ENCODE measurements around the gene SLC25A5. TPM values are rescaled to one million over a fixed set of nuclear protein-coding genes. Genes with fewer than 3 reads are reported as not detected.
"Not testable (repeated sequence)": the region's sequence is repeated elsewhere in the genome, so short reads cannot be mapped to it uniquely, and the experiment has no call there.

Gene SLC25A5
- total and polyA plus RNA-seq, 4 donors, result 116 to 275 (median 200) TPM

DNA sequence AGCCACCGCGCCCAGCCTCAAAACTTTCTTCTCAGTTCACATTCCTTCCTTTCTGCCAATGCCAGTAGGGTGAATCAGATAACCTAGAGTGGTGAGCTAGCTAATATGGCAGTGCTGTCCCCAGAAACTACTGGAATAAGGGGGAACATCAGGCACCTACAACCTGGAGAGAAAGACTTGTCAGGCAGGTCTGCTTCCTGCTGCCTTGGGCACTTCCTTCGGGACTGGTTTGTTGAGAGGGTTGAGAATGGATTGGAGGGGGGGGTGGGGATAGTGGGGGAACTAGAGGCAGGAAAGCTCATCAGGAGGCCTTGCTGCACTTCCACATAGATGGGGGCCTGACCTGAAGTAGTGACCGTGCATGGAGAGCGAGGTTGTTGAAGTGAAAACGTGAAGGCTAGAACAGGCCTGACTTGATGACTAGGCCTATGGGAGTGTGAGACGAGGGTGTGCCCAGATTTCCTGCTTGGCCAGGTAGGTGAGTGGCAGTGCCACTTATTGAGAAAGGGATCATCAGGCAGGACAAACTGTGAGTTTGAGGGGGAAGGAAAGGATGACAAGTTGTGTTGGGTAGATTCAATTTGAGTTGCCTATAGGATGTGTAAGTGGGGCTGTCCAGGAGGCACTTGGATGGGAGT, 33.4 kb downstream of the SLC25A5 start:
- no peaks in the 10 kb centered on the region for H3K27me3 ChIP-seq (ENCODE audit: control insufficient read depth, insufficient read depth, low read length)
- H3K27ac ChIP-seq (ENCODE audit: low read depth, low read length), result no peak overlapping the region
- H3K4me1 ChIP-seq (ENCODE audit: control insufficient read depth, insufficient read depth, low read length), result peaks cover 9% of the 10 kb centered on the region
- WGBS (ENCODE audit: insufficient coverage), result 78% methylated on average over 5 of the region's 7 CpGs
- no peaks in the 10 kb centered on the region for H3K36me3 ChIP-seq (ENCODE audit: control insufficient read depth, insufficient read depth, low read length)
- no peaks in the 10 kb centered on the region for H3K9me3 ChIP-seq (ENCODE audit: control insufficient read depth, insufficient read depth, low read length)
- DNase-seq (ENCODE audit: low read depth in 4 of 6, low spot score in 6 of 6), result no peak
- H3K4me3 ChIP-seq (ENCODE audit: low read depth, low read length), result no peak overlapping the region

DNA sequence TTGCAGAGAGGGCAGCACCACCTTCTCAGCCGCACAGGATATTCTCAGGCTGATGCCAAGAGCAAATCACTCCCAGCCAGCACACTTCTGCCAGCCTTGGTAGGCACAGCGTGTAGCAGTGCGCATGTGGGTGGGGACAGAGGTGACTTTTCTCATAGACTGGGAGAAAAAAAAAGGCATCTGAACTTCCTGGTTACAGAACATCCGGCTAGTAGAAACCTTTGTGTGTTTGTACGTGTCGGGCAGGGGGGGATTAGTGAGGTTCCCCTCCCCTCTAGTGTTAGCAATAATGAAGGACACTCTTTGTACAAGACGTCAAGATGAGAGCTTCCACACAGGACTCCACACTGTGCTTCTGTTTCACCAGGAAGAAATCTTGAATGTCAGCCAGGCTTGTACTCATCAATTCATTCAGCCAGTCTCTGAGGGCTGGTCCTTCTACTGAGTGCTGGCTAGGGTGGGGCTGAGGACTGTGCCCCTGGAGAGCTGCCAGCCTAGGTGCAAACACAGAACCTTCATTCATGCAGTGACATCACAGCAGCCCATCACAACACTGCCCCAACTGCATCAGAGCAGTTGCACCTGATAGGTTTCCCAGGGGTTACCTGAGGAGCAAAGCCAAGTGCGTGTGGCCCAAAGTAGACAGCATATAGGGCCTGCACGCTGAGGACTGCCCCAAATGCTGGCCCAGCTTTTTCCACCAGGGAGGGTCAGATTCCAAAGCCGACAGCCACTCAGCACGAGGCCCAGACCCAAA, 34.7 kb downstream of the SLC25A5 start:
- no peaks in the 10 kb centered on the region for H3K36me3 ChIP-seq (ENCODE audit: control insufficient read depth, insufficient read depth, low read length)
- H3K4me3 ChIP-seq (ENCODE audit: low read depth, low read length), result no peak overlapping the region
- H3K9me3 ChIP-seq (ENCODE audit: control insufficient read depth, insufficient read depth, low read length), result no peaks in the 10 kb centered on the region
- H3K27me3 ChIP-seq (ENCODE audit: control insufficient read depth, insufficient read depth, low read length), result no peaks in the 10 kb centered on the region
- peak in 3 of 6 donors; percentile 9 to 56 (median 41) for DNase-seq (ENCODE audit: low read depth in 4 of 6, low spot score in 6 of 6)
- WGBS (ENCODE audit: insufficient coverage), result 61% methylated on average over 5 of the region's 11 CpGs
- H3K27ac ChIP-seq (ENCODE audit: low read depth, low read length), result no peak overlapping the region
- H3K4me1 ChIP-seq (ENCODE audit: control insufficient read depth, insufficient read depth, low read length), result peaks cover 9% of the 10 kb centered on the region

DNA sequence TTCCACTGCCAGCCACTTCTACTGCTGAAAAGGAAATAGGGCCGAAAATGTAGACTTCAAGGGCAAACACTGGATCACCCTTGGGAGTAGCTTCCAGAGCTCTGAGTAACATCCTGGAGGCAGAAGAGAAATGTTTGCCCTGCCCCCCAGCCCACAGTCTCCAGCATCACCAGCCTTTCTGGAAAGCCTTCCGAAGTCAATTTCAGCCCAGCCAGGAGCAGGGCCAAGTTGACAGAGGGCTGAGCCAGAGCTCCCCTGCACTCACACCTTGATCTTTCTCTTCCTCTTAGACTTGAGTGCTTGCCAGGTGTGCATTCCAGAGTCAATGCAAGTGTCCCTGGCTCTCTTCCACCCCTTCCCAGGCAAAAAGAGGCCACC, 35.2 kb downstream of the SLC25A5 start:
- Histone ChIP-seq H3K36me3 (ENCODE audit: control insufficient read depth, insufficient read depth, low read length) (no peaks in the 10 kb centered on the region), H3K4me1 (ENCODE audit: control insufficient read depth, insufficient read depth, low read length) (peaks cover 9% of the 10 kb centered on the region), H3K4me3 (ENCODE audit: low read depth, low read length) (no peak overlapping the region), H3K9me3 (ENCODE audit: control insufficient read depth, insufficient read depth, low read length) (no peaks in the 10 kb centered on the region), H3K27ac (ENCODE audit: low read depth, low read length) (no peak overlapping the region), H3K27me3 (ENCODE audit: control insufficient read depth, insufficient read depth, low read length) (no peaks in the 10 kb centered on the region)
- DNase-seq (ENCODE audit: low read depth in 4 of 6, low spot score in 6 of 6), result no peak
- WGBS (ENCODE audit: insufficient coverage), result 75% methylated on average over 2 of the region's 2 CpGs

DNA sequence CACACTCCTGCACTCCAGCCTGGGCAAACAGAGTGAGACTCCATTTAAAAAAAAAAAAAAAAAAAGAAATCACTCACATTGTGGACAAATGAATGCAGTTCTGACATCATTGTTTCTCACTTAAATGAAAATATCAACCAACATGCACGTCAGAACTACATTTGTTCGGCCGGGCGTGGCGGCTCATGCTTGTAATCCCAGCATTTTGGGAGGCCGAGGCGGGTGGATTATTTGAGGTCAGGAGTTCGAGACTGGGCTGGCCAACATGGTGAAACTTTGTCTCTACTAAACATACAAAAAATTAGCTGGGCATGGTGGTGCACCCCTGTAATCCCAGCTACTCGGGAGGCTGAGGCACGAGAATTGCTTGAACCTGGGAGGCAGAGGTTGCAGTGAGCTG, 36.9 kb downstream of the SLC25A5 start:
- not testable (repeated sequence) for H3K4me1 ChIP-seq (ENCODE audit: control insufficient read depth, insufficient read depth, low read length); DNase-seq (ENCODE audit: low read depth in 4 of 6, low spot score in 6 of 6); H3K36me3 ChIP-seq (ENCODE audit: control insufficient read depth, insufficient read depth, low read length); H3K27ac ChIP-seq (ENCODE audit: low read depth, low read length); H3K4me3 ChIP-seq (ENCODE audit: low read depth, low read length); H3K9me3 ChIP-seq (ENCODE audit: control insufficient read depth, insufficient read depth, low read length); H3K27me3 ChIP-seq (ENCODE audit: control insufficient read depth, insufficient read depth, low read length)
- WGBS (ENCODE audit: insufficient coverage), result no CpG with 5 or more reads among the region's 10 CpGs

DNA sequence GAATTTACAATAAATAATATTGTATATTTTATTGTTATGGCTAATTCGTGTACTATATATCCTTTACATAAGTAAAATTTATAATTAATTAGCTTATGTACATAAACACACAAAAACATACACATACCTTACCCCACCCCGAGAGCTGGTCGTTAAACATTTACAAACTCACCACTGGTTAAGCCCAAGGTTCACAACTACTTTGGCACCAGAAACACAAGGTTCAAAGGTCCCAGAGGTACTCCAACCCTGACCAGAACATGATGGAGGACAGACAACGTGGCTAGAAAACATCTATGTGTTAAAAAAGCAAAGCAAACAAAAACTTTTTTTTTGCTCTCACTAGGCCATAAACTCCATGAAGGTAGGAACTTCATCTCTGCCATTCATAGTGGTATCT, 37.7 kb downstream of the SLC25A5 start:
- H3K4me3 ChIP-seq (ENCODE audit: low read depth, low read length), result no peak overlapping the region
- H3K4me1 ChIP-seq (ENCODE audit: control insufficient read depth, insufficient read depth, low read length), result peaks cover 9% of the 10 kb centered on the region

DNA sequence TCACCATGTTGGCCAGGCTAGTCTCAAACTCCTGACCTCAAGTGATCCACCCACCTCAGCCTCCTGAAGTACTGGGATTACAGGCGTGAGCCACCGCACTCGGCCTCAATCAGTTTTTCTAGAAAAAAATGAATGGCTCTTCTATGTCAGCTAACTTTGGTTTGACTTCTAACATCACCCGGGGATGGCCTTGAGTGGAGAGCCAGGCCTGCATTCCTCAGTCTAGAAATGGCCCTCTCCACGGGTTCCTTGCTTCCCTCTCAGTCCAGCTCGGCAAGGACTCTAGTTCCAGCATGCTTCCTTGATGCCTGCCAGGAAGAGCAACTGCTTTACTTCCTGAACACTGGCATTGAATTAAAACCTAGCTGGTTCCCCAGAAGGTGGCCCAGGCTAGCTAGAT, 39.0 kb downstream of the SLC25A5 start:
- no peak overlapping the region for H3K4me3 ChIP-seq (ENCODE audit: low read depth, low read length)
- no peaks in the 10 kb centered on the region for H3K36me3 ChIP-seq (ENCODE audit: control insufficient read depth, insufficient read depth, low read length)
- no peaks in the 10 kb centered on the region for H3K27me3 ChIP-seq (ENCODE audit: control insufficient read depth, insufficient read depth, low read length)
- H3K4me1 ChIP-seq (ENCODE audit: control insufficient read depth, insufficient read depth, low read length), result peaks cover 11% of the 10 kb centered on the region
- no peak for DNase-seq (ENCODE audit: low read depth in 4 of 6, low spot score in 6 of 6)
- H3K9me3 ChIP-seq (ENCODE audit: control insufficient read depth, insufficient read depth, low read length), result no peaks in the 10 kb centered on the region
- no peak overlapping the region for H3K27ac ChIP-seq (ENCODE audit: low read depth, low read length)
- WGBS (ENCODE audit: insufficient coverage), result 85% methylated on average over 6 of the region's 6 CpGs

More for the DNA sequence above, 37.7 kb downstream of the SLC25A5 start:
- no peak for DNase-seq (ENCODE audit: low read depth in 4 of 6, low spot score in 6 of 6)
- no peaks in the 10 kb centered on the region for H3K9me3 ChIP-seq (ENCODE audit: control insufficient read depth, insufficient read depth, low read length)
- no peak overlapping the region for H3K27ac ChIP-seq (ENCODE audit: low read depth, low read length)
- no peaks in the 10 kb centered on the region for H3K36me3 ChIP-seq (ENCODE audit: control insufficient read depth, insufficient read depth, low read length)
- WGBS (ENCODE audit: insufficient coverage), result 84% methylated on average over 2 of the region's 4 CpGs
- no peaks in the 10 kb centered on the region for H3K27me3 ChIP-seq (ENCODE audit: control insufficient read depth, insufficient read depth, low read length)

DNA sequence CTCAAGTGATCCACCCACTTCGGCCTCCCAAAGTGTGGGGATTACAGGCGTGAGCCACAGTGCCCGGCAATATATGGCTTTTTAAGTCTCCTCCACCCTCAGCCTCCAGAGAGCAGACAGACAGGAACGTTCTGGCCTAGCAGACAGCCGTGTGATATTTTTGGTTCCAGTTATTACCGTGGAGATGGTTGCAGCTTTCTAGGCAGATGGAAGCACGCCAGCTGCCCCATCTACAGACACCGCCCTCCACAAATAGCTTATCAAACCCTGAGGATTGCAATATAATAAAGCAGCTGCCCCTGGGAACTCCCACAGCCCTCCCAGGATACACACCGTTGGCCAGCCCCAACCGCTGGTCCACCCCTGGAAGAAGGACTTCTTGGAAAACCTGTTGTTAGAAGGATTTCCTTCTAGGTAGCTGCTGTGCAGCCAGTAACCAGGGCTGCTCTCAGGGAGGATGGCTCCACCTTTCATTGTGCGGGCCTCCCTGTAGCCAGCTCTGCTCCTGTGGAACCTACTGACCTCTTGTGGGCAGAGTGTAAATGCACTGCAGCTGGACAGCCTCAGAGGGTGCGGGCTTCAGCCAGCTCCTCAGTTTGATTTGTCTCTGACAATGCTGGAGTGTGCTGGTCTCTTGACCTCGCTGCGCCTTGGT, 44.0 kb downstream of the SLC25A5 start:
- Histone ChIP-seq H3K27me3 (ENCODE audit: control insufficient read depth, insufficient read depth, low read length) (no peaks in the 10 kb centered on the region), H3K4me1 (ENCODE audit: control insufficient read depth, insufficient read depth, low read length) (peaks cover 5% of the 10 kb centered on the region), H3K4me3 (ENCODE audit: low read depth, low read length) (no peak overlapping the region), H3K27ac (ENCODE audit: low read depth, low read length) (no peak overlapping the region), H3K9me3 (ENCODE audit: control insufficient read depth, insufficient read depth, low read length) (no peaks in the 10 kb centered on the region), H3K36me3 (ENCODE audit: control insufficient read depth, insufficient read depth, low read length) (no peaks in the 10 kb centered on the region)
- WGBS (ENCODE audit: insufficient coverage), result 66% methylated on average over 7 of the region's 14 CpGs
- peak in 3 of 6 donors; percentile 5 to 64 (median 54) for DNase-seq (ENCODE audit: low read depth in 4 of 6, low spot score in 6 of 6)

DNA sequence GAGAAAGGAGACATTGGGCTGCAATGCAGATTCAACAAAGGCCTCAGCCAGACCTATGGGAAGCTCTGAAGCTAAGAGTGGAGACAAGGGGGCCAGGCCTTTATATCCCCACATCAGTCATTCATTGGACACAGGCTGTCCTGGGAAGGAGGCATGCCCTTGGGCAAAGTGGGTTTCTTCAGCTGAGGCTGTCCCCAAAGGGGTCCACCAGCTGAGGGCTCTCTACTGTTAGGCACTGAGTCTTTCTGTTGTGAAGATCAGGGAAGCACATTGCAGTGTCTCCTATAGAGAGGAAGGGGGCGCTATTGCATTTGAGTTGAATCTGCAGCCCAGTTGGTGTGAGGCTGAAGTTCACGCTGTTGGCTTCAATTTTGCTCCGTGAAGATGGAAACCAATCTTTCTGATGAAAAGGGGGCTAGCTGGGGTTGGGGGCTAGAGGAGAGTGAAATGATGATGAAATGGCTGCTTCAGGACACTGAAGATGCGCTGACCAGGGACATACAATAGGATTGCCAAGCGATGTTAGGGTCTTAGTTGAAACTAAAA, 48.0 kb downstream of the SLC25A5 start:
- Histone ChIP-seq H3K27me3 (ENCODE audit: control insufficient read depth, insufficient read depth, low read length) (no peaks in the 10 kb centered on the region), H3K36me3 (ENCODE audit: control insufficient read depth, insufficient read depth, low read length) (no peaks in the 10 kb centered on the region), H3K27ac (ENCODE audit: low read depth, low read length) (no peak overlapping the region), H3K9me3 (ENCODE audit: control insufficient read depth, insufficient read depth, low read length) (no peaks in the 10 kb centered on the region), H3K4me1 (ENCODE audit: control insufficient read depth, insufficient read depth, low read length) (peaks cover 5% of the 10 kb centered on the region), H3K4me3 (ENCODE audit: low read depth, low read length) (no peak overlapping the region)
- WGBS (ENCODE audit: insufficient coverage), result 29% methylated on average over 5 of the region's 5 CpGs
- DNase-seq (ENCODE audit: low read depth in 4 of 6, low spot score in 6 of 6), result peak in 5 of 6 donors; percentile 3 to 76 (median 20)

DNA sequence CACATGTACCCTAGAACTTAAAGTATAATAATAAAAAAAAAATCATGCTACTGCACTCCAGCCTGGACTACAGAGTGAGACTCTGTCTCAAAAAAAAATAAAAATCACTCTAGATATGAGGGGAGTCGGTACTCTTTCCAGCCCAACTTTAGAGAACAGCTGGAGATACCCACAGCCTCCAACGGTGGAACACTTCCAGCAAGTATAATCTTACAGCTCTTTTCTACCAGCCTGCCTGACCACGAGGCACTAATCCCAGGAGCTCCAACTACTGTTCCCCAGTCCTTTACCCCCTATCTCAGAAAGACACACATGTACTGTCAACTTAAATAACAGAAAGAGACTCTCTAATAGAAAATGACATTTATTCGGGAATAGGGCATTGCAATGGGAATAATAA, 50.1 kb downstream of the SLC25A5 start:
- H3K4me1 ChIP-seq (ENCODE audit: control insufficient read depth, insufficient read depth, low read length), result no peaks in the 10 kb centered on the region
- H3K9me3 ChIP-seq (ENCODE audit: control insufficient read depth, insufficient read depth, low read length), result no peaks in the 10 kb centered on the region
- H3K27ac ChIP-seq (ENCODE audit: low read depth, low read length), result no peak overlapping the region
- H3K36me3 ChIP-seq (ENCODE audit: control insufficient read depth, insufficient read depth, low read length), result no peaks in the 10 kb centered on the region
- 72% methylated on average over 2 of the region's 4 CpGs for WGBS (ENCODE audit: insufficient coverage)
- DNase-seq (ENCODE audit: low read depth in 4 of 6, low spot score in 6 of 6), result no peak
- H3K4me3 ChIP-seq (ENCODE audit: low read depth, low read length), result no peak overlapping the region
- no peaks in the 10 kb centered on the region for H3K27me3 ChIP-seq (ENCODE audit: control insufficient read depth, insufficient read depth, low read length)

All from spinal cord (tissue), 10 donors.